Measurements from ENCODE around the gene INTS15. TPM values are rescaled to one million over a fixed set of nuclear protein-coding genes. Genes with fewer than 3 reads are reported as not detected.

INTS15 gene
- polyA plus RNA-seq, 1 donor from 2014 or later, result 36.2 TPM

GRCh38 chr7:6636741-6637543 is 47.1 kb downstream of the INTS15 start, which contains the start of gene ZNF316:
TSS of gene ZNF316 (plus strand) at chr7:6637318. CDS start at chr7:6642410, 5,092 bp downstream.
- peak within 1 kb of the TSS; percentile 83 for H3K9ac ChIP-seq (ENCODE audit: low read length)
- TF ChIP-seq RAD21 (conservative IDR thresholded peaks at IDR 0.05) (no peak), TAF1 (IDR thresholded peaks at IDR 0.05; ENCODE audit: low read depth) (peak; percentile 38), MXI1 (conservative IDR thresholded peaks at IDR 0.05; ENCODE audit: poor library complexity, severe bottlenecking) (peak; percentile 58), EP300 (conservative IDR thresholded peaks at IDR 0.05; ENCODE audit: poor library complexity, severe bottlenecking) (no peak), SMC3 (conservative IDR thresholded peaks at IDR 0.05; ENCODE audit: poor library complexity) (no peak), POLR2AphosphoS5 (IDR thresholded peaks at IDR 0.05) (peak; percentile 76)
- TF ChIP-seq, protein P1, sequence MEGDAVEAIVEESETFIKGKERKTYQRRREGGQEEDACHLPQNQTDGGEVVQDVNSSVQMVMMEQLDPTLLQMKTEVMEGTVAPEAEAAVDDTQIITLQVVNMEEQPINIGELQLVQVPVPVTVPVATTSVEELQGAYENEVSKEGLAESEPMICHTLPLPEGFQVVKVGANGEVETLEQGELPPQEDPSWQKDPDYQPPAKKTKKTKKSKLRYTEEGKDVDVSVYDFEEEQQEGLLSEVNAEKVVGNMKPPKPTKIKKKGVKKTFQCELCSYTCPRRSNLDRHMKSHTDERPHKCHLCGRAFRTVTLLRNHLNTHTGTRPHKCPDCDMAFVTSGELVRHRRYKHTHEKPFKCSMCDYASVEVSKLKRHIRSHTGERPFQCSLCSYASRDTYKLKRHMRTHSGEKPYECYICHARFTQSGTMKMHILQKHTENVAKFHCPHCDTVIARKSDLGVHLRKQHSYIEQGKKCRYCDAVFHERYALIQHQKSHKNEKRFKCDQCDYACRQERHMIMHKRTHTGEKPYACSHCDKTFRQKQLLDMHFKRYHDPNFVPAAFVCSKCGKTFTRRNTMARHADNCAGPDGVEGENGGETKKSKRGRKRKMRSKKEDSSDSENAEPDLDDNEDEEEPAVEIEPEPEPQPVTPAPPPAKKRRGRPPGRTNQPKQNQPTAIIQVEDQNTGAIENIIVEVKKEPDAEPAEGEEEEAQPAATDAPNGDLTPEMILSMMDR (IDR thresholded peaks at IDR 0.05; ENCODE audit: poor library complexity, severe bottlenecking), result no peak
- H3K9me2 ChIP-seq (ENCODE audit: insufficient read depth, low read length), result no peaks in the 10 kb centered on the region
- peak within 1 kb of the TSS; percentile 96 for H3K4me3 ChIP-seq (ENCODE audit: low read length)
- H3K4me2 ChIP-seq (ENCODE audit: low read length), result peak within 1 kb of the TSS; percentile 48
- H3K36me3 ChIP-seq (ENCODE audit: insufficient read depth, low read length), result no peaks in the 10 kb centered on the region
- peak within 1 kb of the TSS; percentile 24 for H3K27ac ChIP-seq (ENCODE audit: low read length)
- no peaks in the 10 kb centered on the region for H3F3A ChIP-seq (ENCODE audit: insufficient read depth, low read length, poor library complexity, severe bottlenecking)
- H3K79me2 ChIP-seq (replicated peaks; ENCODE audit: insufficient read depth, low read length), result peaks cover 31% of the 10 kb centered on the region
- no peaks in the 10 kb centered on the region for H3K27me3 ChIP-seq (ENCODE audit: insufficient read depth, low read depth, low read length)
- H4K20me1 ChIP-seq (ENCODE audit: insufficient read depth), result no peaks in the 10 kb centered on the region
- peak within 1 kb of the TSS; percentile 73 for H2AFZ ChIP-seq (ENCODE audit: low read depth, low read length)
- no peaks in the 10 kb centered on the region for H3K9me3 ChIP-seq (ENCODE audit: low read length)

- Histone ChIP-seq H3K27ac (ENCODE audit: low read length) (peak overlapping the region; percentile 16), H3F3A (ENCODE audit: insufficient read depth, low read length, poor library complexity, severe bottlenecking) (no peaks in the 10 kb centered on the region), H3K9me3 (ENCODE audit: low read length) (no peaks in the 10 kb centered on the region), H4K20me1 (ENCODE audit: insufficient read depth) (no peaks in the 10 kb centered on the region), H3K79me2 (replicated peaks; ENCODE audit: insufficient read depth, low read length) (peaks cover 31% of the 10 kb centered on the region), H3K9me2 (ENCODE audit: insufficient read depth, low read length) (no peaks in the 10 kb centered on the region), H3K27me3 (ENCODE audit: insufficient read depth, low read depth, low read length) (no peaks in the 10 kb centered on the region), H3K9ac (ENCODE audit: low read length) (peak overlapping the region; percentile 80), H3K36me3 (ENCODE audit: insufficient read depth, low read length) (no peaks in the 10 kb centered on the region), H3K4me3 (ENCODE audit: low read length) (peak overlapping the region; percentile 91), H2AFZ (ENCODE audit: low read depth, low read length) (no peak overlapping the region), H3K4me2 (ENCODE audit: low read length) (peak overlapping the region; percentile 48)
- no peak for TF ChIP-seq TAF1 (IDR thresholded peaks at IDR 0.05; ENCODE audit: low read depth)
- TF ChIP-seq, protein P1 (IDR thresholded peaks at IDR 0.05; ENCODE audit: poor library complexity, severe bottlenecking), result peak; percentile 40
These were observed 47.9 kb downstream of the INTS15 start for GRCh38 chr7:6637544-6638229.

GRCh38 chr7:6639032-6639431 is 49.2 kb downstream of the INTS15 start:
- no peaks in the 10 kb centered on the region for H3F3A ChIP-seq (ENCODE audit: insufficient read depth, low read length, poor library complexity, severe bottlenecking)
- H2AFZ ChIP-seq (ENCODE audit: low read depth, low read length), result no peak overlapping the region
- TF ChIP-seq SMC3 (conservative IDR thresholded peaks at IDR 0.05; ENCODE audit: poor library complexity), result no peak
- no peak for TF ChIP-seq TAF1 (IDR thresholded peaks at IDR 0.05; ENCODE audit: low read depth)
- no peak for TF ChIP-seq EP300 (conservative IDR thresholded peaks at IDR 0.05; ENCODE audit: poor library complexity, severe bottlenecking)
- TF ChIP-seq MXI1 (conservative IDR thresholded peaks at IDR 0.05; ENCODE audit: poor library complexity, severe bottlenecking), result no peak
- no peak for TF ChIP-seq RAD21 (conservative IDR thresholded peaks at IDR 0.05)
- TF ChIP-seq, protein P1 (IDR thresholded peaks at IDR 0.05; ENCODE audit: poor library complexity, severe bottlenecking), result no peak
- no peak for TF ChIP-seq POLR2AphosphoS5 (IDR thresholded peaks at IDR 0.05)
- no peak for TF ChIP-seq REST (IDR thresholded peaks at IDR 0.05; ENCODE audit: borderline replicate concordance)
- no peaks in the 10 kb centered on the region for H3K27me3 ChIP-seq (ENCODE audit: insufficient read depth, low read depth, low read length)
- no peaks in the 10 kb centered on the region for H4K20me1 ChIP-seq (ENCODE audit: insufficient read depth)
- no peak overlapping the region for H3K9ac ChIP-seq (ENCODE audit: low read length)
- no peaks in the 10 kb centered on the region for H3K9me3 ChIP-seq (ENCODE audit: low read length)
- no peaks in the 10 kb centered on the region for H3K36me3 ChIP-seq (ENCODE audit: insufficient read depth, low read length)
- peaks cover 31% of the 10 kb centered on the region for H3K79me2 ChIP-seq (replicated peaks; ENCODE audit: insufficient read depth, low read length)
- H3K4me3 ChIP-seq (ENCODE audit: low read length), result peak overlapping the region; percentile 91
- H3K4me2 ChIP-seq (ENCODE audit: low read length), result no peak overlapping the region
- H3K27ac ChIP-seq (ENCODE audit: low read length), result no peak overlapping the region
- H3K9me2 ChIP-seq (ENCODE audit: insufficient read depth, low read length), result no peaks in the 10 kb centered on the region
